GM12878 (cell line): ENCODE data around the gene PCK2. TPM values are rescaled to one million over a fixed set of nuclear protein-coding genes. Genes with fewer than 3 reads are reported as not detected.

Experiments
- CUX1 ChIP-seq: IDR thresholded peaks from 2 replicates; pipeline ENCODE4 v1.6.1; 2012; ENCODE audit warnings: improper control_type of control experiment, low read depth, low read length; ENCODE audit not compliant: insufficient replicate concordance
- EZH2 ChIP-seq: IDR thresholded peaks from 2 replicates; pipeline ENCODE4 v1.6.1; 2012; ENCODE audit warnings: low read depth, mild to moderate bottlenecking, control low read depth, inconsistent platforms, low read length, borderline replicate concordance; ENCODE audit not compliant: control insufficient read depth
- HCFC1 ChIP-seq: fragments of 150-350 bp; IDR thresholded peaks from 2 replicates; pipeline ENCODE4 v1.6.1; 2014; ENCODE audit warnings: low read length
- KDM1A ChIP-seq: fragments of 200-600 bp; sonication (generic); IDR thresholded peaks from 2 replicates; pipeline ENCODE4 v1.6.1; 2016; ENCODE audit warnings: borderline replicate concordance
- SKIL ChIP-seq: fragments of 450-650 bp; IDR thresholded peaks from 2 replicates; pipeline ENCODE4 v1.6.1; 2017; ENCODE audit warnings: mild to moderate bottlenecking, low read depth, inconsistent platforms; ENCODE audit not compliant: poor library complexity, severe bottlenecking
- USF2 ChIP-seq: IDR thresholded peaks from 2 replicates; pipeline ENCODE4 v1.6.1; 2011; ENCODE audit warnings: low read depth, low read length, improper control_type of control experiment, borderline replicate concordance
- ZNF217 ChIP-seq: fragments of 450-650 bp; IDR thresholded peaks from 2 replicates; pipeline ENCODE4 v1.6.1; 2017; ENCODE audit warnings: antibody characterized with exemption, mild to moderate bottlenecking
- polyA plus RNA-seq, 11 experiments: library from polyadenylated mRNA; depleted of rRNA in 4 of 11; unstranded in 6 of 11; stranded (reverse) in 5 of 11; fragments of >200 nt; fragmentation: Nextera tagmentation in 4 of 11; fragmentation: Illumina TruSeq in 1 of 11; extraction: Ambion mirVana in 4 of 11; extraction: Trizol in 1 of 11; gene quantifications; 1 replicate in 1 of 11; 2 replicates in 10 of 11; pipeline versions ENCODE4 v1.2.1 to v1.2.3, GENCODE V29; 2011 to 2016; ENCODE audit warnings: inconsistent platforms in 2 of 11, missing spikeins in 2 of 11, low read depth in 1 of 11
- total RNA-seq, 4 experiments: library from RNA; depleted of rRNA in 3 of 4; stranded (reverse); fragments of >200 nt in 3 of 4; fragmentation: Illumina TruSeq in 1 of 4; extraction: Trizol in 1 of 4; gene quantifications; 2 replicates each; pipeline versions ENCODE4 v1.2.1 to v1.2.3, GENCODE V29; 2013 to 2021

Gene PCK2
- total and polyA plus RNA-seq, 10 of the 15 experiments (the other 5 are each of a cell fraction or from before 2014, with no cell fraction given), result 6.6 to 110 (median 44.6) TPM

- TF ChIP-seq USF2 (no peak), CUX1 (no peak), EZH2 (no peak), KDM1A (no peak), HCFC1 (no peak), SKIL (no peak), ZNF217 (no peak)
- TF ChIP-seq, all 136 proteins: peak for 0
Observed at GRCh38 chr14:24129410-24129998, 35.4 kb downstream of the PCK2 start (continued).
